GM12873 (cell line): ENCODE measurements around the gene HEATR3.

Experiments
- TF ChIP-seq, protein P1 (sequence below): IDR thresholded peaks from 2 replicates; pipeline ENCODE4 v1.5.1; 2012; ENCODE audit warnings: low read depth, mild to moderate bottlenecking, moderate library complexity, low read length, control low read depth; ENCODE audit not compliant: insufficient read depth; ENCODE audit errors: missing control alignments

The HEATR3 gene

DNA sequence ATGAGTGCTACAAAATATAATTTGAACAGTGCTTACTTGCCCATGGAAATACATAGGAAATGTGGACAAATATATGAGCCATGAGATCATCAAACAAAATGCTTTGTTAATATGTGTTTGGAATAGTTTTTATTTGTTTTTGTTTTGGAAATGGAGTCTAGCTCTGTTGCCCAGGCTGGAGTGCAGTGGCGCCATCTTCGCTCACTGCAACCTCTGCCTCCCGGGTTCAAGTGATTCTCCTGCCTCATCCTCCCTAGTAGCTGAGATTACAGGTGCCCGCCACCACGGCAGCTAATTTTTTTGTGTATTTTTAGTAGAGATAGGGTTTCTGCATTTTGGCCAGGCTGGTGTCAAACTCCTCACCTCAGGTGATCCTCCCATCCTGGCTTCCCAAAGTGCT is 37.9 kb upstream of the HEATR3 start:
- TF ChIP-seq, protein P1, sequence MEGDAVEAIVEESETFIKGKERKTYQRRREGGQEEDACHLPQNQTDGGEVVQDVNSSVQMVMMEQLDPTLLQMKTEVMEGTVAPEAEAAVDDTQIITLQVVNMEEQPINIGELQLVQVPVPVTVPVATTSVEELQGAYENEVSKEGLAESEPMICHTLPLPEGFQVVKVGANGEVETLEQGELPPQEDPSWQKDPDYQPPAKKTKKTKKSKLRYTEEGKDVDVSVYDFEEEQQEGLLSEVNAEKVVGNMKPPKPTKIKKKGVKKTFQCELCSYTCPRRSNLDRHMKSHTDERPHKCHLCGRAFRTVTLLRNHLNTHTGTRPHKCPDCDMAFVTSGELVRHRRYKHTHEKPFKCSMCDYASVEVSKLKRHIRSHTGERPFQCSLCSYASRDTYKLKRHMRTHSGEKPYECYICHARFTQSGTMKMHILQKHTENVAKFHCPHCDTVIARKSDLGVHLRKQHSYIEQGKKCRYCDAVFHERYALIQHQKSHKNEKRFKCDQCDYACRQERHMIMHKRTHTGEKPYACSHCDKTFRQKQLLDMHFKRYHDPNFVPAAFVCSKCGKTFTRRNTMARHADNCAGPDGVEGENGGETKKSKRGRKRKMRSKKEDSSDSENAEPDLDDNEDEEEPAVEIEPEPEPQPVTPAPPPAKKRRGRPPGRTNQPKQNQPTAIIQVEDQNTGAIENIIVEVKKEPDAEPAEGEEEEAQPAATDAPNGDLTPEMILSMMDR, result no peak

DNA sequence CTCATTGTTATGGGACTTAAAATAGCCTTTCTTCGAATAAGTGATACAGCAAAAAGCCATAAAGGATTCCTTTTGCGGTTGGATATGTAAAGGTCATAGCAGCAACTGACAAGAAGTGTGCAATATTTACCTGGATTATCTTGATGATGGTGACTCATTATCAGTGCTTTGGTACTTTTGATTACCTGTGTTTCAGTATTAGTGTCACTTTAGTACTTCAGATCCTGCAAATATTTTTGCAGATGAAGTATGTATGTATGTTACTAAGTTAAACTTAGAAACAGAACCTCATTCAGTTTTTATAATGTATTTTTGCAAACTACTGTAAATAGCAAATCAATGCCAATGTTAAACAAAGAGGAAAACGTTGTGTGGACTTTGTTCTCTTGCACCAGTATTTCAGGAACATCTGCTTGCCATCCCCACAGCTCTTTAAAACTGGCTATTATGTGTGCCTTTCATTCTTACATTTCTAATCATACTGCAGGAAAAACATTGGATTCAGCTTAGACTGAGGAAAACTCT is 30.2 kb upstream of the HEATR3 start:
- TF ChIP-seq, protein P1, result no peak

DNA sequence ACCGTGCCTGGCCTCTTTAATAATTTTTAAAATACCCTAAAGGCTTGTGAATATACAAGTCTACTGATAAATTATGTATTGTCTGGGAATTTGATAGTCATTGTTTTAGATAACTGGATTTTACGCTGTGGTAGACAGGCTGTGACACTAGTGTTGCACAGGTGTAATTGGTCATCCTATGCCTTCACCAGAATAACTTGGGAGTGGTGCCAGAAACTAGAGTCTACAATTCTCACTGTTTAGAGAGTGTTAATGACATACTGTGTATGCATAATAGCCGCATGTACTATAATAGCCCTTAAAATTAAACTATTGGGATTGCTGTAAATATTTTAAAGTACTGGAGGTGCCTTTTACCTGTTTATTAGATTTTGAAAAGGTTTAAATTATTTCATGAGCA is 29.3 kb upstream of the HEATR3 start:
- TF ChIP-seq, protein P1, result no peak

DNA sequence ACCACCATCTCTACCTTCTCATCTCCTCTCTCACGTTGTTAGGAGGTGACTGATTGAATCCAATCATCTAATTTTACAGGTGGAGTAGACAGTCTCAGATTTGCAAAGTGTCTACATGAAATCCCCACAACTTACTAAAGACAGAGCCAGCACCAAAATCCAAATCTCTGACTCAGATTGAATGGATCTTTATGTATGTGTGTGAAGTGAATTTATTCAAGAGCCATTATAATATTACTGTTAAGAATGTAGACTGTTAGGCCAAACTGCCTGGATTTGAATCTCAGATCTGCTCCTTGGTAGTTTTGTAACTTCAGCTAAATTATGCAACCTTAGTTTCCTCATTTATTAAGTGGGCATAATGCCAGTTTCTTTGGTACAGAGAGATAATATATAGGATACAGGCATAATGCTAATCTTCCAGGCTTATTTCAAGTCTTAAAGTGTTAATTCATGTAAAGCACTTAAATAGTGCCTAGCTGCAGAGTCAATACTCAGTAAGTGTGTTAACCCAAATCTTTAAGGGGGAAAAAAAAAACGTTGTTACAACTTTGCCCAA is 28.0 kb upstream of the HEATR3 start:
- TF ChIP-seq, protein P1, result no peak

DNA sequence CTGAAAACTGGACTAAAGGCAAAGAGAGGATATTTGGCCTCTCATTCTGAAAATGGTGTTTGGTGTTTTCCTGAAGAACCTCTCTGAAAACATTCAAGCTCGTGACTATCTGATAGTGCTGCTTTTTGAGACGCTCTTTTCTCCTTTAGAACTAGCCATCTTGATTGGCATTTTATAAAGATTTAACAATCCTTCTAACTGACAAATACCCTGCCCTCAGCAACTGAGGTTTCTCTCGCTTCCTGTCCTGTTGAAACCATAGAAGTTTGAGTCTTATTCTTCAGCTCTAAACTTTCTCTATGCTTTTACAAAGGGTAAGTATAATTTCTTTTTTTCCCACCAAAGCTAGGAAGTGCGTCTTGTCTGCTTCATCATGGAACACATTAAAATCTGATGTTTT is 27.5 kb upstream of the HEATR3 start:
- TF ChIP-seq, protein P1, result no peak

DNA sequence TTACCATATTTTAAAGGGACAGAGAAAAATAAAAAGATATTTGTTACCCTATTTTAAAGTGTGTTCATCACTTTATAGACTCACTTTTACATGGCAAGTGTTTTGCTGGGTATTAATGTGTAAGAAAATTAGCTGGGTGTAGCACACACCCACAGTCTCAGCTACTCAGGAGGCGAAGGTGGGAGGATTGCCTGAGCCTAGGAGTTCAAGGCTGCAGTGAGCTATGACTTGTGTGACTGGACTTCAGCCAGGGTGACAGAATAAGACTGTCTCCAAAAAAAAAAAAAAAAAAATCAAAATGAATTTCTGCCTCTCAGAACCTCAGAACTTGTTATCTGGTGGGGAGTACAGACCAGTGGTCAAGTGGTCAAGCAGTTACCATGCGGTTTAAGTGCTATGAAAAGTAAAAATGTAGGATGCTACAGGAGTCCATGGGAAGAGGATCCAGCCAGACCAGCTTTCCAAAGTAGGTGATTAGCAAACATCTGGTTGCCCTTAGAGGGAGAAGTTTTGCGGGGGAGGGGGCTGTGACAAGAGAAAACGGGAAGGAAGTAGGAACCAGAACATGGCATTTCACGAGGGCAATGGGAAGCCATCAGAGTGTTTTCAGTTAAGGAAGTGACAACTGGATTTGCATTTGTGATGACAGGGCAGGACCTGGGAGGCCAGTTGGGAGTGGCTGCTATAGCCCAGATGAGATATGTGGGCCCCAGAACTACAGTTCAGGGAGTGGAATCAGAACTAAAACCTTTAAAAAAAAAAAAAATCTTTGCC is 26.8 kb upstream of the HEATR3 start:
- TF ChIP-seq, protein P1, result no peak

DNA sequence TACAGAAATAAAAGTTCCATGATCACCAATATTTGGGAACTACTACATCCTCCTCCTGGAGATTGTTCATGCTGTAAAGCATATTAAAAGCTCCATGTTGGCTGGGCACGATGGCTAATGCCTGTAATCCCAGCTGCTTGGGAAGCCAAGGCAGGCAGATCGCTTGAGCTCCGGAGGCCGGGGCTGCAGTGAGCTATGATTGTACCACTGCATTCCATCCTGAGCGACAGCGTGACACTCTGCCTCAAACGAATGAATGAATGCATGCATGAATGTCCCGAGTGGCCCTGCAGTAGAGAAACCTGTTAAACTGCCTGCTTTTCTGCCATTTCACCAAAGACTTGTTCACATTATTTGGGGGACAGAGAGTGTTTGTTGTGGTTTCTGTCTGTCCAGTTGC is 25.8 kb upstream of the HEATR3 start:
- TF ChIP-seq, protein P1, result no peak
